ENCODE measurements around the gene CCDC187.

GRCh38 chr9:136249877-136250559 is 53.9 kb downstream of the CCDC187 start:
- TF ChIP-seq JUN (IDR thresholded peaks at IDR 0.05; ENCODE audit: low read depth, low read length) (no peak), ATF2 (IDR thresholded peaks at IDR 0.05; ENCODE audit: low read length) (no peak), MAX (IDR thresholded peaks at IDR 0.05) (no peak), ATF3 (IDR thresholded peaks at IDR 0.05; ENCODE audit: insufficient read depth, low read depth, low read length) (no peak), POLR2A (IDR thresholded peaks at IDR 0.05; ENCODE audit: control extremely low read depth in 1 of 2, low read depth in 2 of 2, low read length in 2 of 2) (no peak), EP300 (IDR thresholded peaks at IDR 0.05; ENCODE audit: borderline replicate concordance in 1 of 2, low read depth in 2 of 2, low read length in 2 of 2) (no peak)
